HG02973 (cell line): ENCODE measurements around the gene MMP26.
"Not testable (repeated sequence)": the region's sequence is repeated elsewhere in the genome, so short reads cannot be mapped to it uniquely, and the experiment has no call there.

Experiments used
- ATAC-seq: cut with Tn5 transposase; IDR thresholded peaks from one replicate; pipeline ENCODE4 v1.9.1; 2021; ENCODE audit warnings: moderate library complexity; ENCODE audit not compliant: unreplicated experiment

Gene MMP26

GRCh38 chr11:4722616-4723534 is 18.3 kb downstream of the MMP26 start:
- ATAC-seq, result not testable (repeated sequence)

- ATAC-seq, result no peak
Observed at GRCh38 chr11:4727171-4727570, 22.6 kb downstream of the MMP26 start.

GRCh38 chr11:4740735-4741134 is 36.2 kb downstream of the MMP26 start:
- no peak for ATAC-seq

- no peak for ATAC-seq
Observed at GRCh38 chr11:4748438-4748837, 43.9 kb downstream of the MMP26 start.

GRCh38 chr11:4751201-4751600 is 46.6 kb downstream of the MMP26 start:
- no peak for ATAC-seq
